NB4 (cell line): ENCODE data around the gene LAMTOR5.

Source experiments
- CTCF ChIP-seq: IDR thresholded peaks from one replicate; pipeline ENCODE4 v1.5.1; 2012; ENCODE audit warnings: low read depth, low read length
- POLR2A ChIP-seq: IDR thresholded peaks from 2 replicates; pipeline ENCODE4 v1.6.1; 2011; ENCODE audit warnings: mild to moderate bottlenecking; ENCODE audit not compliant: insufficient read length; ENCODE audit errors: extremely low read depth

- TF ChIP-seq CTCF (no peak), POLR2A (no peak)
Measured at GRCh38 chr1:110361856-110362255, 45.6 kb downstream of the LAMTOR5 start.
